Nephron progenitor cell (in vitro differentiated cells): ENCODE data around the gene TMEM179.

Source experiments
- DNase-seq: peaks from one replicate; pipeline ENCODE4 v3.0.0; 2021
- H3K27ac Mint-ChIP-seq: 2 replicates; pipeline ENCODE4 v1.8.0; 2021; ENCODE audit warnings: mild to moderate bottlenecking, moderate library complexity, mixed read lengths
- H3K27me3 Mint-ChIP-seq: 2 replicates; pipeline ENCODE4 v1.8.0; 2021; ENCODE audit warnings: mild to moderate bottlenecking, low read depth, mixed read lengths; ENCODE audit not compliant: poor library complexity
- H3K36me3 Mint-ChIP-seq: 2 replicates; pipeline ENCODE4 v1.8.0; 2021; ENCODE audit warnings: low read depth, mixed read lengths
- H3K4me1 Mint-ChIP-seq: 2 replicates; pipeline ENCODE4 v1.8.0; 2021; ENCODE audit warnings: mixed read lengths
- H3K4me3 Mint-ChIP-seq: 2 replicates; pipeline ENCODE4 v1.8.0; 2021; ENCODE audit warnings: mild to moderate bottlenecking, moderate library complexity, mixed read lengths
- H3K9me3 Mint-ChIP-seq: 2 replicates; pipeline ENCODE4 v1.8.0; 2021; ENCODE audit warnings: mild to moderate bottlenecking, moderate library complexity, mixed read lengths
- CTCF ChIP-seq: fragments of 200-600 bp; sonication (generic); IDR thresholded peaks from 2 replicates; pipeline ENCODE4 v1.5.0; 2021; ENCODE audit warnings: antibody characterized with exemption

Gene TMEM179

GRCh38 chr14:104624939-104625338, 20.4 kb upstream of the TMEM179 start:
- H3K9me3 Mint-ChIP-seq: peaks cover 42% of the 10 kb centered on the region
- no peak for DNase-seq
- no peak overlapping the region for H3K4me3 Mint-ChIP-seq
- TF ChIP-seq CTCF: no peak
- no peaks in the 10 kb centered on the region for H3K36me3 Mint-ChIP-seq
- no peak overlapping the region for H3K27ac Mint-ChIP-seq
- H3K27me3 Mint-ChIP-seq: peaks cover 50% of the 10 kb centered on the region
- no peaks in the 10 kb centered on the region for H3K4me1 Mint-ChIP-seq

- DNase-seq: no peak
- Mint-ChIP-seq H3K27ac (no peak overlapping the region), H3K27me3 (peaks cover 68% of the 10 kb centered on the region), H3K9me3 (peaks cover 2% of the 10 kb centered on the region), H3K36me3 (no peaks in the 10 kb centered on the region), H3K4me1 (peaks cover 4% of the 10 kb centered on the region), H3K4me3 (no peak overlapping the region)
- no peak for TF ChIP-seq CTCF
These were observed 9.7 kb upstream of the TMEM179 start for GRCh38 chr14:104614126-104614812.

GRCh38 chr14:104611881-104612280, 7.3 kb upstream of the TMEM179 start:
- H3K9me3 Mint-ChIP-seq: peaks cover 2% of the 10 kb centered on the region
- H3K4me1 Mint-ChIP-seq: peaks cover 4% of the 10 kb centered on the region
- no peak for DNase-seq
- no peak for TF ChIP-seq CTCF
- no peak overlapping the region for H3K4me3 Mint-ChIP-seq
- H3K27me3 Mint-ChIP-seq: peaks cover 71% of the 10 kb centered on the region
- no peaks in the 10 kb centered on the region for H3K36me3 Mint-ChIP-seq
- H3K27ac Mint-ChIP-seq: no peak overlapping the region

- no peak overlapping the region for H3K27ac Mint-ChIP-seq
- peaks cover 4% of the 10 kb centered on the region for H3K4me1 Mint-ChIP-seq
- no peak for TF ChIP-seq CTCF
- peaks cover 72% of the 10 kb centered on the region for H3K27me3 Mint-ChIP-seq
- no peak for DNase-seq
- no peak overlapping the region for H3K4me3 Mint-ChIP-seq
- peaks cover 6% of the 10 kb centered on the region for H3K9me3 Mint-ChIP-seq
- H3K36me3 Mint-ChIP-seq: no peaks in the 10 kb centered on the region
These were observed 6.3 kb upstream of the TMEM179 start for GRCh38 chr14:104610749-104611310.

GRCh38 chr14:104609666-104610065, 5.1 kb upstream of the TMEM179 start:
- no peak overlapping the region for H3K4me3 Mint-ChIP-seq
- H3K9me3 Mint-ChIP-seq: peaks cover 6% of the 10 kb centered on the region
- H3K27me3 Mint-ChIP-seq: peaks cover 77% of the 10 kb centered on the region
- no peaks in the 10 kb centered on the region for H3K36me3 Mint-ChIP-seq
- DNase-seq: no peak
- peaks cover 9% of the 10 kb centered on the region for H3K4me1 Mint-ChIP-seq
- no peak overlapping the region for H3K27ac Mint-ChIP-seq
- no peak for TF ChIP-seq CTCF
